DND-41 (cell line): ENCODE data around the gene POP7.
A peak's percentile ranks its signal among the peaks of the same experiment; 100 is the strongest.

ENCODE experiments used
- ATAC-seq: fragments of 200-7000 bp; cut with Tn5 transposase; 3 replicates; pipeline ENCODE4 v1.9.1; 2021; ENCODE audit warnings: low read depth; ENCODE audit not compliant: insufficient read depth
- DNase-seq: peaks from one replicate; pipeline ENCODE4 v3.0.0-alpha.2; 2020
- H2AFZ ChIP-seq: 2 replicates; pipeline ENCODE4 v1.6.0; 2012; ENCODE audit warnings: low read depth, low read length
- H3K27ac ChIP-seq: 2 replicates; pipeline ENCODE4 v1.5.1; 2012; ENCODE audit warnings: low read length, inconsistent platforms
- H3K27me3 ChIP-seq: fragments of 200-600 bp; sonication (generic); 2 replicates; pipeline ENCODE4 v1.6.0; 2012; ENCODE audit warnings: low read length, mild to moderate bottlenecking, inconsistent platforms; ENCODE audit not compliant: insufficient read depth, poor library complexity
- H3K36me3 ChIP-seq: 2 replicates; pipeline ENCODE4 v1.5.1; 2012; ENCODE audit warnings: low read length, inconsistent platforms; ENCODE audit not compliant: insufficient read depth
- H3K4me1 ChIP-seq: 2 replicates; pipeline ENCODE4 v1.5.1; 2012; ENCODE audit warnings: mild to moderate bottlenecking, low read length; ENCODE audit not compliant: insufficient read depth
- H3K4me2 ChIP-seq: 2 replicates; pipeline ENCODE4 v1.6.0; 2012; ENCODE audit warnings: mild to moderate bottlenecking, moderate library complexity, low read length, inconsistent platforms; ENCODE audit not compliant: insufficient read depth
- H3K4me3 ChIP-seq, 2 experiments: fragments of 200-600 bp in 1 of 2; shearing (Covaris generic) in 1 of 2; 2 replicates each; pipeline ENCODE4 v1.5.1; 2012 to 2016; ENCODE audit warnings: inconsistent platforms in 2 of 2, low read length in 2 of 2, mild to moderate bottlenecking in 2 of 2, low read depth in 1 of 2, moderate library complexity in 1 of 2
- H3K79me2 ChIP-seq: 2 replicates; pipeline ENCODE4 v1.6.0; 2012; ENCODE audit warnings: low read length, inconsistent platforms; ENCODE audit not compliant: insufficient read depth
- H3K9ac ChIP-seq: 2 replicates; pipeline ENCODE4 v1.6.0; 2012; ENCODE audit warnings: low read depth, mild to moderate bottlenecking, inconsistent platforms, low read length, moderate library complexity
- H3K9me3 ChIP-seq: 2 replicates; pipeline ENCODE4 v1.5.1; 2012; ENCODE audit warnings: low read length, moderate library complexity, mild to moderate bottlenecking, inconsistent platforms; ENCODE audit not compliant: insufficient read depth, severe bottlenecking
- H4K20me1 ChIP-seq: 2 replicates; pipeline ENCODE4 v1.6.0; 2012; ENCODE audit warnings: low read length; ENCODE audit not compliant: insufficient read depth
- EZH2 ChIP-seq: IDR thresholded peaks from 3 replicates; pipeline ENCODE4 v1.6.1; 2012; ENCODE audit warnings: borderline replicate concordance, low read depth, mild to moderate bottlenecking, moderate library complexity, low read length, inconsistent platforms; ENCODE audit not compliant: severe bottlenecking
- TF ChIP-seq, protein P1 (sequence below): IDR thresholded peaks from 2 replicates; pipeline ENCODE4 v1.5.1; 2012; ENCODE audit warnings: borderline replicate concordance, low read length, moderate library complexity, mild to moderate bottlenecking; ENCODE audit not compliant: poor library complexity, severe bottlenecking; ENCODE audit errors: extremely low read depth

Gene POP7

DNA sequence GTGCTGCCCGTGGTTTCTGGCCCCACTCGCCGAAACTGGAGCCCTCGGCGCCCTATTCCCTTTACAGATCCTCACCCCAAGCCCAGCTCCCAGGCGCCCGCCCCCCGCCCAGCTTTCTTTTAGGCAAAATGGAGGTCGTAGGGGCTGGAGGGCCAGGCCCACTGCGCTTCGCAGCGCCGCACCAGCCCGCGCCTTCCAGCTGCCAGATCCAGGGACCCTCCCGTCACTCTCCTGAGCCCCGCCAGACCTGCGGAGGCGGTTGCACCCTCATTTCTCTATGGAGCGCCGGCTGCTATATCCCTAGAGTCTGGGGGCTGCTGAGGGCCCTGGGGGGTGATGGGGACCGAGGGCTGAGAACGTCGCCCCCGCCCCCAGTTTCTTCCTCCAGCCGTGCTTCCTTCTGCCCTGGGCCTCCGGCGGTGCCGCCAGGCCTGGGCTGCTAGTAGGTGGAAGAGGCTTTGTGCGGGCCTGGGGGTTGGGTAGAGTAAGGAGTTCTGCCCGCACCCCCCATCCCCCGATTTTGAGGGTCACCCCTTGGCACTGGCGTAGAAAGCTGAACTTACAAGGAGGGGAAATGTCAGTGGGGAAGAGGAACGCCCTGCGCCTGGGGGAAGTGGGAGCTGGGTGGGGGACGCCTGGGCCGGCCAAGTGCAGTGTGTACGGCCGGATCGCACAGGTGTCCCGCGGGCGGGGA is 31.4 kb upstream of the POP7 start:
- Histone ChIP-seq H3K36me3 (peaks cover 34% of the 10 kb centered on the region), H3K9ac (peak overlapping the region; percentile 91), H3K27me3 (no peaks in the 10 kb centered on the region), H3K9me3 (no peaks in the 10 kb centered on the region), H3K4me1 (peaks cover 22% of the 10 kb centered on the region), H3K27ac (peak overlapping the region; percentile 89), H3K4me3 (peak overlapping the region; percentile 88 to 98), H2AFZ (peak overlapping the region; percentile 82; the same call in 1 of the 2 replicates), H3K79me2 (peaks cover 49% of the 10 kb centered on the region), H3K4me2 (peak overlapping the region; percentile 94), H4K20me1 (peaks cover 49% of the 10 kb centered on the region)
- peak; percentile 47 for DNase-seq
- ATAC-seq: peak; percentile 18
- no peak for TF ChIP-seq EZH2
- TF ChIP-seq, protein P1, sequence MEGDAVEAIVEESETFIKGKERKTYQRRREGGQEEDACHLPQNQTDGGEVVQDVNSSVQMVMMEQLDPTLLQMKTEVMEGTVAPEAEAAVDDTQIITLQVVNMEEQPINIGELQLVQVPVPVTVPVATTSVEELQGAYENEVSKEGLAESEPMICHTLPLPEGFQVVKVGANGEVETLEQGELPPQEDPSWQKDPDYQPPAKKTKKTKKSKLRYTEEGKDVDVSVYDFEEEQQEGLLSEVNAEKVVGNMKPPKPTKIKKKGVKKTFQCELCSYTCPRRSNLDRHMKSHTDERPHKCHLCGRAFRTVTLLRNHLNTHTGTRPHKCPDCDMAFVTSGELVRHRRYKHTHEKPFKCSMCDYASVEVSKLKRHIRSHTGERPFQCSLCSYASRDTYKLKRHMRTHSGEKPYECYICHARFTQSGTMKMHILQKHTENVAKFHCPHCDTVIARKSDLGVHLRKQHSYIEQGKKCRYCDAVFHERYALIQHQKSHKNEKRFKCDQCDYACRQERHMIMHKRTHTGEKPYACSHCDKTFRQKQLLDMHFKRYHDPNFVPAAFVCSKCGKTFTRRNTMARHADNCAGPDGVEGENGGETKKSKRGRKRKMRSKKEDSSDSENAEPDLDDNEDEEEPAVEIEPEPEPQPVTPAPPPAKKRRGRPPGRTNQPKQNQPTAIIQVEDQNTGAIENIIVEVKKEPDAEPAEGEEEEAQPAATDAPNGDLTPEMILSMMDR: no peak

DNA sequence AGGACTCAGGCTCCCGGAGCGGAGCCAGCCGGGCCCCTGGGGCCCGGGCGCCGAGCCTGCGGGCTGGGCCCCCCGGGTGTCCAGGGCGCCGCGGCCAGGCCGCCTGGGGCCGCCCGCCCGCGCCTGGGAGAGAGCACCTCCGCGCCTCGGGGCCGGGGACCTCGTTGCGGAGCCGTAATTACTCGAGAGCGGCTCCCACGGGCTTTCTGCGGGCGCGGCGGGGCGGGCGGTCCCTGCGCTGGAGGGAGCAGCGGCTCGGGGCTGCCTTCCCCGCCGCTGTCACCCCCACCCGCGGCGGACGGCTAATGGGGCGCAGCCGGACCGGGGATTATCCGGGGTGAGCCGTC is 30.8 kb upstream of the POP7 start:
- Histone ChIP-seq H3K36me3 (peaks cover 39% of the 10 kb centered on the region), H3K4me3 (peak overlapping the region; percentile 88 to 98), H3K27ac (peak overlapping the region; percentile 89), H2AFZ (no peak overlapping the region), H3K9me3 (no peaks in the 10 kb centered on the region), H3K9ac (peak overlapping the region; percentile 91), H3K4me1 (peaks cover 22% of the 10 kb centered on the region), H4K20me1 (peaks cover 52% of the 10 kb centered on the region), H3K27me3 (no peaks in the 10 kb centered on the region), H3K79me2 (peaks cover 52% of the 10 kb centered on the region), H3K4me2 (peak overlapping the region; percentile 94)
- DNase-seq (no peak), ATAC-seq (no peak)
- TF ChIP-seq, protein P1: no peak
- TF ChIP-seq EZH2: no peak

DNA sequence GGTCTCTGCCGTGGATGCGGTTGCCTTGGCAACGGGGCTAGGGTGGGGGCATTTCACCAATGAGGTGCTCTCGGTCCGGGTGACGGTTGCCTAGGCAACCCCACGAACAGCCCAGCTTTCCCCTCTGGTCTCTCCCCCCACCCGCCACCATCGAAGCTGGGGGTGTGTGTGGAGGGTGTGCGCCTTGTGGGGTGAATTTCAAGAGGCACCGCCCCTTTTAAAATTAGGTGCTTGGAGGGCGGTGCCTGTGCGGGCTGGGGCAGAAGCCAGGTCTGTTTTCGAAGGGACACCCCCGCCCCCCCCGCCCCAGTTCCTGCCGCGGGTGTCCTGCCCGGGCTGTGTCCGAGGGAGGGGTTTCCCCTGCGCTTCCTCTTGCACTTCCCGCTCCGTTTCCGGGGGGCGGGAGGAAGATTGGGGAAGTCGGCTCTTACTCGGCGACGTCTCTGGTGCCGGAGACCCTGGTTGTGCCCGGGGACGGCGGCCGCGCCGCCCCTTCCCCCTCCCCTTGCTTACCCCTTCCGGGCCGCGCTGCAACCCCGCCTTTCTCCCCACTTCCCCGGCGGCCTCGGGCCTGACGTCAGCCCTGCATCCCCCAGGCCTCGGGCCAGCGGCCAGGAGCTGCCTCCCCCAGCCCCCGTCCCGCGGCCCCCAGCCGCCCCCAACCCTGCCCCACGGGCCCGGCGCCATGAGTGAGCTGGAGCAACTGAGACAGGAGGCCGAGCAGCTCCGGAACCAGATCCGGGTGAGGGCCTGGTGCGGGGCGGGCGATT is 30.2 kb upstream of the POP7 start:
- H3K4me3 ChIP-seq: peak overlapping the region; percentile 88 to 98
- H3K79me2 ChIP-seq: peaks cover 52% of the 10 kb centered on the region
- peak; percentile 62 for ATAC-seq
- peak overlapping the region; percentile 91; the same call in 1 of the 2 replicates for H3K9ac ChIP-seq
- peak; percentile 83 for DNase-seq
- no peak for TF ChIP-seq EZH2
- TF ChIP-seq, protein P1: no peak
- H3K4me1 ChIP-seq: peaks cover 22% of the 10 kb centered on the region
- H3K27me3 ChIP-seq: no peaks in the 10 kb centered on the region
- H3K27ac ChIP-seq: peak overlapping the region; percentile 61; the same call in 1 of the 2 replicates
- H2AFZ ChIP-seq: no peak overlapping the region; the same call in 1 of the 2 replicates
- H3K4me2 ChIP-seq: peak overlapping the region; percentile 94
- no peaks in the 10 kb centered on the region for H3K9me3 ChIP-seq
- H3K36me3 ChIP-seq: peaks cover 46% of the 10 kb centered on the region
- H4K20me1 ChIP-seq: peaks cover 54% of the 10 kb centered on the region
